Activated CD8-positive, alpha-beta memory T cell treated with anti-CD3 and anti-CD28 coated beads for 1 hour (primary cell): ENCODE data around the gene ANKMY1.

Experiments used
- DNase-seq, 2 donors: peaks; one replicate each; pipeline ENCODE4 v3.0.0-alpha.2; 2020; ENCODE audit warnings: low read depth in 1 of 2; ENCODE audit errors: extremely low read depth in 1 of 2

The ANKMY1 gene

GRCh38 chr2:240557808-240558207 lies at the start of gene ANKMY1:
Gene ANKMY1 (minus strand): TSS chr2:240557988. CDS start chr2:240557335, 653 bp downstream.
- DNase-seq: no peak

GRCh38 chr2:240605867-240606743 lies 48.3 kb upstream of the ANKMY1 start:
- DNase-seq: no peak

GRCh38 chr2:240604939-240605716 lies 47.3 kb upstream of the ANKMY1 start:
- DNase-seq: no peak

- no peak for DNase-seq
These were observed 46.6 kb upstream of the ANKMY1 start for GRCh38 chr2:240604291-240604938.

- DNase-seq: no peak
These were observed 46.1 kb upstream of the ANKMY1 start for GRCh38 chr2:240603846-240604245.

GRCh38 chr2:240603081-240603835 lies 45.5 kb upstream of the ANKMY1 start:
- DNase-seq: no peak

- no peak for DNase-seq
These were observed 44.7 kb upstream of the ANKMY1 start for GRCh38 chr2:240602266-240603050.

GRCh38 chr2:240601831-240602160 lies 44.0 kb upstream of the ANKMY1 start:
- no peak for DNase-seq

- DNase-seq: no peak
These were observed 43.5 kb upstream of the ANKMY1 start for GRCh38 chr2:240601061-240601830.

GRCh38 chr2:240600451-240600961 lies 42.7 kb upstream of the ANKMY1 start:
- no peak for DNase-seq

- no peak for DNase-seq
These were observed 41.4 kb upstream of the ANKMY1 start for GRCh38 chr2:240599141-240599583.

GRCh38 chr2:240598311-240598911 lies 40.6 kb upstream of the ANKMY1 start:
- DNase-seq: no peak

GRCh38 chr2:240597419-240598181 lies 39.8 kb upstream of the ANKMY1 start:
- DNase-seq: no peak

GRCh38 chr2:240597054-240597418 lies 39.2 kb upstream of the ANKMY1 start:
- DNase-seq: no peak

- DNase-seq: no peak
These were observed 38.7 kb upstream of the ANKMY1 start for GRCh38 chr2:240596491-240596931.

- DNase-seq: no peak
These were observed 38.3 kb upstream of the ANKMY1 start for GRCh38 chr2:240596080-240596460.

- no peak for DNase-seq
These were observed 37.7 kb upstream of the ANKMY1 start for GRCh38 chr2:240595381-240596079.
